Caco-2 (cell line): ENCODE measurements around the gene CORO2B. TPM values are rescaled to one million over a fixed set of nuclear protein-coding genes. Genes with fewer than 3 reads are reported as not detected.

Source experiments
- BruUV-seq: library from RNA; stranded (reverse); fragments of 400-500 nt; replicated peaks from 2 replicates; lab custom pipeline; 2021; lab: Mats Ljungman, UMichigan
- CTCF ChIA-PET: fragments of 300-600 bp; sonication (Branson Sonifier 250); formaldehyde crosslinking; loops from one replicate; lab custom pipeline; 2022; ENCODE audit warnings: antibody characterized with exemption; lab: Charles Lee
- POLR2A ChIA-PET: fragments of 300-600 bp; sonication (Branson Sonifier 250); formaldehyde crosslinking; loops from one replicate; lab custom pipeline; 2022; ENCODE audit warnings: antibody characterized with exemption; lab: Charles Lee
- DNase-seq, 2 experiments: peaks; one replicate each; pipeline versions ENCODE4 v3.0.0 to v3.0.0-alpha.2; 2020 to 2022
- H3K27me3 ChIP-seq: replicated peaks from 2 replicates; pipeline ENCODE4 v1.6.0; 2011; ENCODE audit warnings: low read length; ENCODE audit not compliant: control insufficient read depth, insufficient read depth
- H3K36me3 ChIP-seq: 2 replicates; pipeline ENCODE4 v1.5.1; 2011; ENCODE audit warnings: low read length; ENCODE audit not compliant: control insufficient read depth, insufficient read depth
- H3K4me1 ChIP-seq: fragments of 250-450 bp; sonication (Bioruptor Pico); 2 replicates; pipeline ENCODE4 v1.5.1; 2020; ENCODE audit warnings: mild to moderate bottlenecking
- H3K4me3 ChIP-seq: 2 replicates; pipeline ENCODE4 v1.5.1; 2011; ENCODE audit warnings: low read depth, mild to moderate bottlenecking, control low read depth, low read length
- H3K9me3 ChIP-seq: fragments of 250-450 bp; sonication (Bioruptor Pico); 2 replicates; pipeline ENCODE4 v1.5.1; 2020; ENCODE audit warnings: mild to moderate bottlenecking, moderate library complexity
- H3K27ac Mint-ChIP-seq: one replicate; pipeline ENCODE4 v1.8.0; 2022; ENCODE audit warnings: mixed read lengths; ENCODE audit not compliant: unreplicated experiment
- H3K27me3 Mint-ChIP-seq: one replicate; pipeline ENCODE4 v1.8.0; 2022; ENCODE audit warnings: mixed read lengths; ENCODE audit not compliant: insufficient read depth, unreplicated experiment
- H3K36me3 Mint-ChIP-seq: one replicate; pipeline ENCODE4 v1.8.0; 2022; ENCODE audit warnings: mild to moderate bottlenecking, mixed read lengths; ENCODE audit not compliant: insufficient read depth, unreplicated experiment
- H3K4me1 Mint-ChIP-seq: one replicate; pipeline ENCODE4 v1.8.0; 2022; ENCODE audit warnings: low read depth, mixed read lengths; ENCODE audit not compliant: unreplicated experiment
- H3K4me3 Mint-ChIP-seq: one replicate; pipeline ENCODE4 v1.8.0; 2022; ENCODE audit warnings: mild to moderate bottlenecking, moderate library complexity, mixed read lengths; ENCODE audit not compliant: unreplicated experiment
- H3K9me3 Mint-ChIP-seq: one replicate; pipeline ENCODE4 v1.8.0; 2022; ENCODE audit warnings: mixed read lengths; ENCODE audit not compliant: unreplicated experiment
- CTCF ChIP-seq, 2 experiments: fragments of 200-600 bp in 1 of 2; IDR thresholded peaks; 1 replicate in 1 of 2; 2 replicates in 1 of 2; pipeline versions ENCODE4 v1.5.1 to v1.8.0; 2011 to 2022; ENCODE audit warnings: antibody characterized with exemption in 1 of 2, control low read depth in 1 of 2, inconsistent platforms in 1 of 2, low read depth in 1 of 2, low read length in 1 of 2, mild to moderate bottlenecking in 1 of 2, moderate library complexity in 1 of 2; ENCODE audit not compliant: insufficient read depth in 1 of 2, severe bottlenecking in 1 of 2, unreplicated experiment in 1 of 2
- intact Hi-C: fragments of 100-400 bp; cut with micrococcal nuclease; formaldehyde crosslinking; loops from one replicate; pipeline ENCODE4 v1.10.0; 2022; ENCODE audit not compliant: unreplicated experiment
- total RNA-seq: library from RNA; stranded (reverse); gene quantifications from 2 replicates; pipeline ENCODE4 v1.2.3, GENCODE V29; 2022

Gene CORO2B
- total RNA-seq, 1 experiment from 2014 or later: 0.25 TPM

GRCh38 chr15:68618394-68618793 lies 39.6 kb downstream of the CORO2B start:
- H3K36me3 ChIP-seq: no peaks in the 10 kb centered on the region
- no peaks in the 10 kb centered on the region for H3K4me1 ChIP-seq
- CTCF ChIA-PET: no interaction called here
- Mint-ChIP-seq H3K4me3 (no peak overlapping the region), H3K4me1 (no peaks in the 10 kb centered on the region), H3K27me3 (no peaks in the 10 kb centered on the region), H3K36me3 (no peaks in the 10 kb centered on the region), H3K27ac (no peak overlapping the region), H3K9me3 (no peaks in the 10 kb centered on the region)
- H3K9me3 ChIP-seq: no peaks in the 10 kb centered on the region
- BruUV-seq: no TSS peak
- TF ChIP-seq CTCF (IDR thresholded peaks at IDR 0.05; ENCODE audit: insufficient read depth in 1 of 2, low read depth in 1 of 2, low read length in 1 of 2, severe bottlenecking in 1 of 2, unreplicated experiment in 1 of 2): no peak
- H3K4me3 ChIP-seq: no peak overlapping the region
- DNase-seq: no peak
- H3K27me3 ChIP-seq: no peaks in the 10 kb centered on the region
- POLR2A ChIA-PET: no interaction called here
- intact Hi-C loops: no loop called here

- no peaks in the 10 kb centered on the region for H3K27me3 ChIP-seq
- CTCF ChIA-PET: no interaction called here
- H3K36me3 ChIP-seq: no peaks in the 10 kb centered on the region
- H3K4me1 ChIP-seq: no peaks in the 10 kb centered on the region
- Mint-ChIP-seq H3K4me3 (no peak overlapping the region), H3K9me3 (no peaks in the 10 kb centered on the region), H3K4me1 (no peaks in the 10 kb centered on the region), H3K27me3 (no peaks in the 10 kb centered on the region), H3K27ac (no peak overlapping the region), H3K36me3 (no peaks in the 10 kb centered on the region)
- no peak overlapping the region for H3K4me3 ChIP-seq
- no TSS peak for BruUV-seq
- intact Hi-C loops: no loop called here
- POLR2A ChIA-PET: no interaction called here
- TF ChIP-seq CTCF (IDR thresholded peaks at IDR 0.05; ENCODE audit: insufficient read depth in 1 of 2, low read depth in 1 of 2, low read length in 1 of 2, severe bottlenecking in 1 of 2, unreplicated experiment in 1 of 2): no peak
- no peaks in the 10 kb centered on the region for H3K9me3 ChIP-seq
- no peak for DNase-seq
Measured at GRCh38 chr15:68618908-68619698, 40.3 kb downstream of the CORO2B start.

- H3K27me3 Mint-ChIP-seq: peaks cover 3% of the 10 kb centered on the region
- DNase-seq: no peak
- Histone ChIP-seq H3K9me3 (no peaks in the 10 kb centered on the region), H3K27me3 (no peaks in the 10 kb centered on the region), H3K36me3 (no peaks in the 10 kb centered on the region), H3K4me3 (no peak overlapping the region), H3K4me1 (no peaks in the 10 kb centered on the region)
- H3K9me3 Mint-ChIP-seq: no peaks in the 10 kb centered on the region
- no TSS peak for BruUV-seq
- POLR2A ChIA-PET: no interaction called here
- H3K36me3 Mint-ChIP-seq: no peaks in the 10 kb centered on the region
- TF ChIP-seq CTCF (IDR thresholded peaks at IDR 0.05; ENCODE audit: insufficient read depth in 1 of 2, low read depth in 1 of 2, low read length in 1 of 2, severe bottlenecking in 1 of 2, unreplicated experiment in 1 of 2): no peak
- CTCF ChIA-PET: no interaction called here
- H3K27ac Mint-ChIP-seq: no peak overlapping the region
- H3K4me3 Mint-ChIP-seq: no peak overlapping the region
- intact Hi-C loops: no loop called here
- no peaks in the 10 kb centered on the region for H3K4me1 Mint-ChIP-seq
Measured at GRCh38 chr15:68620721-68621527, 42.1 kb downstream of the CORO2B start.
